ENCODE measurements around the gene BIRC6. TPM values are rescaled to one million over a fixed set of nuclear protein-coding genes. Genes with fewer than 3 reads are reported as not detected.
"Not testable (repeated sequence)": the region's sequence is repeated elsewhere in the genome, so short reads cannot be mapped to it uniquely, and the experiment has no call there.

The BIRC6 gene
- total and polyA plus RNA-seq, 2 of the 8 experiments (the other 6 are each of a cell fraction or from before 2014, with no cell fraction given): 32.5 to 69.5 TPM

DNA sequence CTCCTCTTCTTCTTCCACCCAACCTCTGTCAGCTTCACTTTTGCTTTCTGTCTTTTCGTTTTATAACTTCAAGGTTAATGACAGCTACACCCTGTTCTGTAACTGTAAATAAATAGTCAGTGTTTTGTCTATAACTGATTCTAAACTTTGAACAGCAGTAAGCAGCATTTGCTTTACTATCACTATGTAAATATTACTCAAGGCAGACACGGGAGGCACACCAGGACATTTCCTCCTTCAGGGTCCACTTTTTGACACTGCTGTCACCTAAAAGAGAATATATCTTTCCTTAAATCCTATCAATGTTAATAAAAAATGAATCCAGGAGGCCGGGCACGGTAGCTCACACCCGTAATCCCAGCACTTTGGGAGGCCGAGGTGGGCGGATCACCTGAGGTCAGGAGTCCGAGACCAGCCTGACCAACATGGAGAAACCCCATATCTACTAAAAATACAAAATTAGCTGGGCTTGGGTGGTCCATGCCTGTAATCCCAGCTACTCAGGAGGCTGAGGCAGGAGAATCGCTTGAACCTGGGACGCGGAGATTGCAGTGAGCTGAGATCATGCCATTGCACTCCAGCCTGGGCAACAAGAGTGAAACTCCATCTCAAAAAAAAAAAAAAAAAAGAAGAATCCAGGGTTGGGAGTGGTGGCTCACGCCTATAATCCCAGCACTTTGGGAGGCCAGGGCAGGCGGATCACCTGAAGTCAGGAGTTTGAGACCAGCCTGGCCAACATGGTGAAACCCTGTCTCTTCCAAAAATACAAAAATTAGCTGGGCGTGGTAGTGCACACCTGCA, 27.4 kb upstream of the BIRC6 start:
- CTCF ChIA-PET (ENCODE audit: partially characterized antibody): interaction anchor here (1.0 kb wide), 1 partner anchor 12 kb away, joined by 4 read pairs; no protein-coding TSS in a partner anchor

More for the DNA sequence above, 27.4 kb upstream of the BIRC6 start:
- H2BK20ac ChIP-seq (ENCODE audit: low read length); H4K8ac ChIP-seq (ENCODE audit: extremely low read depth, insufficient read depth, low read length); H3K4ac ChIP-seq (replicated peaks; ENCODE audit: insufficient read length, low read depth, low read length); POLR2A ChIA-PET (ENCODE audit: partially characterized antibody); H2AK5ac ChIP-seq (ENCODE audit: low read depth, low read length); H3K23me2 ChIP-seq (ENCODE audit: low read depth, low read length); DNase-seq (ENCODE audit: low read depth in 1 of 2, low spot score in 2 of 2); H3K79me1 ChIP-seq (ENCODE audit: low read depth, low read length); H3K4me2 ChIP-seq (ENCODE audit: insufficient read depth in 1 of 2, low read depth in 2 of 2, low read length in 2 of 2); H3K56ac ChIP-seq (replicated peaks; ENCODE audit: insufficient read length, low read depth, low read length); H3K23ac ChIP-seq (ENCODE audit: insufficient read length); H2BK15ac ChIP-seq (ENCODE audit: low read length); H4K5ac ChIP-seq (ENCODE audit: insufficient read length, low read depth, low read length); H3K9me3 ChIP-seq (ENCODE audit: insufficient read depth in 2 of 2, low read depth in 1 of 2, low read length in 1 of 2); H2BK12ac ChIP-seq (ENCODE audit: low read depth, low read length); H3K4me3 ChIP-seq (ENCODE audit: extremely low read depth in 1 of 4, insufficient read depth in 2 of 4, low read depth in 3 of 4, low read length in 4 of 4); H3K36me3 ChIP-seq (ENCODE audit: control insufficient read depth in 2 of 4, insufficient read depth in 4 of 4, low read length in 3 of 4); H2BK120ac ChIP-seq (replicated peaks; ENCODE audit: low read depth, low read length); H4K20me1 ChIP-seq (replicated peaks in 1 of 2; ENCODE audit: control insufficient read depth in 1 of 2, insufficient read depth in 2 of 2, low read length in 2 of 2); H3K18ac ChIP-seq (ENCODE audit: extremely low read depth, low read length); H3K4me1 ChIP-seq (replicated peaks in 1 of 4; ENCODE audit: control insufficient read depth in 3 of 4, insufficient read depth in 4 of 4, low read length in 3 of 4); H3K9ac ChIP-seq (replicated peaks in 1 of 4; ENCODE audit: extremely low read depth in 1 of 4, low read depth in 3 of 4, low read length in 3 of 4); H3K79me2 ChIP-seq (ENCODE audit: control insufficient read depth in 1 of 2, insufficient read depth in 2 of 2, low read length in 2 of 2); H2AFZ ChIP-seq (ENCODE audit: low read length); H3K27me3 ChIP-seq (replicated peaks in 1 of 4; ENCODE audit: control insufficient read depth in 3 of 4, extremely low read depth in 1 of 4, insufficient read depth in 3 of 4, low read length in 3 of 4); H4K91ac ChIP-seq (replicated peaks; ENCODE audit: insufficient read length, low read length); H3K14ac ChIP-seq (ENCODE audit: insufficient read length); FAIRE-seq; H3K27ac ChIP-seq (ENCODE audit: low read depth, low read length); H2BK5ac ChIP-seq (ENCODE audit: low read depth, low read length): not testable (repeated sequence)
- 86% methylated on average over 14 of the region's 14 CpGs; no CpG with 5 or more reads in 1 of the 2 experiments for WGBS, 2 experiments (ENCODE audit: extremely low coverage in 1 of 2, insufficient coverage in 1 of 2, insufficient read length in 1 of 2, insufficient replicate concordance in 2 of 2, low coverage in 1 of 2, low lambda C conversion rate in 2 of 2, missing lambda C conversion rate in 1 of 2)

All from H1 (cell line).